Neural progenitor cell (in vitro differentiated cells): Measurements from ENCODE around the gene GNB5. TPM values are rescaled to one million over a fixed set of nuclear protein-coding genes. Genes with fewer than 3 reads are reported as not detected.

Experiments used
- DNase-seq: peaks from one replicate; pipeline ENCODE4 v3.0.0-alpha.2; 2016; ENCODE audit warnings: low spot score
- H2AFZ ChIP-seq: fragments of 200-600 bp; sonication (generic); replicated peaks from 2 replicates; pipeline ENCODE4 v1.6.1; 2016; ENCODE audit warnings: antibody characterized with exemption
- H3F3A ChIP-seq: fragments of 200-600 bp; sonication (generic); 2 replicates; pipeline ENCODE4 v1.6.1; 2016; ENCODE audit warnings: antibody characterized with exemption, low read depth
- H3K27ac ChIP-seq: fragments of 200-600 bp; sonication (generic); 2 replicates; pipeline ENCODE4 v1.5.1; 2016; ENCODE audit warnings: mild to moderate bottlenecking
- H3K27me3 ChIP-seq: fragments of 200-600 bp; sonication (generic); 2 replicates; pipeline ENCODE4 v1.6.1; 2016; ENCODE audit warnings: mild to moderate bottlenecking, moderate library complexity
- H3K36me3 ChIP-seq: fragments of 200-600 bp; sonication (generic); 2 replicates; pipeline ENCODE4 v1.5.1; 2016
- H3K4me1 ChIP-seq: fragments of 200-600 bp; sonication (generic); 2 replicates; pipeline ENCODE4 v1.6.1; 2016; ENCODE audit warnings: mixed run types
- H3K4me2 ChIP-seq: fragments of 200-600 bp; sonication (generic); 2 replicates; pipeline ENCODE4 v1.6.1; 2016
- H3K4me3 ChIP-seq: fragments of 200-600 bp; sonication (generic); 2 replicates; pipeline ENCODE4 v1.5.1; 2016
- H3K79me2 ChIP-seq: fragments of 200-600 bp; sonication (generic); 2 replicates; pipeline ENCODE4 v1.6.1; 2016; ENCODE audit warnings: low read depth
- H3K9ac ChIP-seq: fragments of 200-600 bp; sonication (generic); 2 replicates; pipeline ENCODE4 v1.6.1; 2016
- H3K9me3 ChIP-seq: fragments of 200-600 bp; sonication (generic); 2 replicates; pipeline ENCODE4 v1.5.1; 2016; ENCODE audit warnings: low read depth
- H4K20me1 ChIP-seq: fragments of 200-600 bp; sonication (generic); 2 replicates; pipeline ENCODE4 v1.6.1; 2016; ENCODE audit warnings: low read depth
- H3K27ac Mint-ChIP-seq: 3 replicates; pipeline ENCODE4 v1.8.0; 2021; ENCODE audit warnings: mixed read lengths
- H3K27me3 Mint-ChIP-seq: 2 replicates; pipeline ENCODE4 v1.8.0; 2022; ENCODE audit warnings: low read depth, mild to moderate bottlenecking, inconsistent platforms, moderate library complexity, mixed read lengths; ENCODE audit not compliant: insufficient read depth
- H3K36me3 Mint-ChIP-seq: 3 replicates; pipeline ENCODE4 v1.8.0; 2021; ENCODE audit warnings: mixed read lengths
- H3K4me1 Mint-ChIP-seq: 3 replicates; pipeline ENCODE4 v1.8.0; 2021; ENCODE audit warnings: mixed read lengths
- H3K4me3 Mint-ChIP-seq: 3 replicates; pipeline ENCODE4 v1.8.0; 2021; ENCODE audit warnings: mild to moderate bottlenecking, moderate library complexity, mixed read lengths
- H3K9me3 Mint-ChIP-seq: 3 replicates; pipeline ENCODE4 v1.8.0; 2020; ENCODE audit warnings: mixed read lengths
- EZH2 ChIP-seq: fragments of 200-600 bp; sonication (generic); IDR thresholded peaks from 2 replicates; pipeline ENCODE4 v1.6.1; 2017; ENCODE audit warnings: antibody characterized with exemption, mild to moderate bottlenecking, moderate library complexity
- EZH2phosphoT487 ChIP-seq: fragments of 200-600 bp; sonication (generic); IDR thresholded peaks from 2 replicates; pipeline ENCODE4 v1.6.1; 2017; ENCODE audit warnings: antibody characterized with exemption
- total RNA-seq: library from RNA; depleted of rRNA; stranded (reverse); fragments of >200 nt; gene quantifications from 2 replicates; pipeline ENCODE4 v1.2.3, GENCODE V29; 2015; ENCODE audit warnings: low replicate concordance
- TF ChIP-seq, protein P1 (sequence below): fragments of 200-600 bp; sonication (generic); IDR thresholded peaks from 2 replicates; pipeline ENCODE4 v1.5.1; 2017; ENCODE audit warnings: antibody characterized with exemption, mild to moderate bottlenecking

Gene GNB5
- total RNA-seq, 1 donor from 2014 or later = 36.0 TPM

DNA sequence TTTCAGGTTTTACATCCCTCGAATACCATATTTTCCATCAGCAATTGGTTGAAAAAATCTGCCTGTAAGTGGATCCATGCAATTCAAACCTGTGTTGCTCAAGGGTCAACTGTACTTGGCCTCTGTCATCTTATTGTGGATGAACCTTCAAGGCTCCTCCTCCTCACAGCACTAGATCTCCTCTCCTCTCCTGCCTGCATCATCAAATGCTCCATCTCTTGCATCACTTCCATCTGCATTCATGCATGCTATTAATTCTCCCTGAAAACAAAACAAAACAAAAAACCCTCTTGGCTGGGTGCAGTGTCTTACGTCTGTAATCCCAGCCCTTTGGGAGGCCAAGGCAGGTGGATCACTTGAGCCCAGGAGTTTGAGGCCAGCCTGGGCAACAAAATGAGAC, 88.7 kb downstream of the GNB5 start:
- Histone ChIP-seq H3K79me2 (no peaks in the 10 kb centered on the region), H3K4me3 (no peak overlapping the region), H3K27ac (no peak overlapping the region), H3K9me3 (no peaks in the 10 kb centered on the region), H2AFZ (no peak overlapping the region), H3K36me3 (no peaks in the 10 kb centered on the region), H4K20me1 (no peaks in the 10 kb centered on the region), H3F3A (no peaks in the 10 kb centered on the region), H3K4me1 (no peaks in the 10 kb centered on the region), H3K4me2 (no peak overlapping the region), H3K27me3 (no peaks in the 10 kb centered on the region), H3K9ac (no peak overlapping the region)
- peaks cover 2% of the 10 kb centered on the region for H3K9me3 Mint-ChIP-seq
- DNase-seq = no peak
- H3K4me3 Mint-ChIP-seq = no peak overlapping the region
- TF ChIP-seq EZH2 (no peak), EZH2phosphoT487 (no peak)
- TF ChIP-seq, protein P1, sequence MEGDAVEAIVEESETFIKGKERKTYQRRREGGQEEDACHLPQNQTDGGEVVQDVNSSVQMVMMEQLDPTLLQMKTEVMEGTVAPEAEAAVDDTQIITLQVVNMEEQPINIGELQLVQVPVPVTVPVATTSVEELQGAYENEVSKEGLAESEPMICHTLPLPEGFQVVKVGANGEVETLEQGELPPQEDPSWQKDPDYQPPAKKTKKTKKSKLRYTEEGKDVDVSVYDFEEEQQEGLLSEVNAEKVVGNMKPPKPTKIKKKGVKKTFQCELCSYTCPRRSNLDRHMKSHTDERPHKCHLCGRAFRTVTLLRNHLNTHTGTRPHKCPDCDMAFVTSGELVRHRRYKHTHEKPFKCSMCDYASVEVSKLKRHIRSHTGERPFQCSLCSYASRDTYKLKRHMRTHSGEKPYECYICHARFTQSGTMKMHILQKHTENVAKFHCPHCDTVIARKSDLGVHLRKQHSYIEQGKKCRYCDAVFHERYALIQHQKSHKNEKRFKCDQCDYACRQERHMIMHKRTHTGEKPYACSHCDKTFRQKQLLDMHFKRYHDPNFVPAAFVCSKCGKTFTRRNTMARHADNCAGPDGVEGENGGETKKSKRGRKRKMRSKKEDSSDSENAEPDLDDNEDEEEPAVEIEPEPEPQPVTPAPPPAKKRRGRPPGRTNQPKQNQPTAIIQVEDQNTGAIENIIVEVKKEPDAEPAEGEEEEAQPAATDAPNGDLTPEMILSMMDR = no peak
- no peak overlapping the region for H3K27ac Mint-ChIP-seq
- peaks cover 7% of the 10 kb centered on the region for H3K4me1 Mint-ChIP-seq
- no peaks in the 10 kb centered on the region for H3K27me3 Mint-ChIP-seq
- no peaks in the 10 kb centered on the region for H3K36me3 Mint-ChIP-seq

DNA sequence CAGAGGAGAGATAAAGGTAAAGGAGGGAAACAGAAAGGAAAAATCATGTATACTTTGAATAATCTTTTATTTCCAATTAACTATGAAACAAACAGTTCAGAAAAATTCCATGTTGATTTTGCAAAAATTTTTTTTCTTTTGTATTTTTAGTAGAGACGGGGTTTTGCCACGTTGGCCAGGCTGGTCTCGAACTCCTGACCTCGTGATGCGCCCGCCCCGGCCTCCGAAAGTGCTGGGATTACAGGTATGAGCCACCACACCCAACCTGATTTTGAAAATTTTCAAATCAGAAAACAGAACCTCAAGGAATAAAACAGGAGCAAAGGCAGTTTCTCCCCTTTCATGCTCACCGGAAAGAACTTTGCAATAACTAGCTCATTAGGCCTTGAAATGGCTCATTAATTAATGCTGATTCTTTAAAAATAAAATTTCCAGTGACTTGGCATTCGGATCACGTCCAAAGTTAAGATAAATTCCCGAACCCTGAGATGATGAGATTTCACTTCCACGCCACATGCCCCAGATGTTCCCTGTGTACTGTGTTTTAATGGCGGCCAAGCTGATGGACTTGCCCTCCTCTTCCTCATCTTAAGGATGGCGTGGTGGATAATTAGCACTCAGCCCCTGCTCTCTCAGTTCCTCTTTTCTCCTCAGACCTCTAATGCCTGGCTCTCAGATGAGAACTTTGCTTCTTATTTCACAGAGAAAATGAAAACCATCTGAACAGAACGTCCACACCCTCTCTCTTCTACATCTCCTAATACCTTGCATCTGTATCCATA, 89.5 kb downstream of the GNB5 start:
- H3K27ac Mint-ChIP-seq = peak overlapping the region; percentile 1
- H3K4me1 Mint-ChIP-seq = peaks cover 7% of the 10 kb centered on the region
- Histone ChIP-seq H3K9me3 (no peaks in the 10 kb centered on the region), H3F3A (no peaks in the 10 kb centered on the region), H3K36me3 (no peaks in the 10 kb centered on the region), H3K4me2 (no peak overlapping the region), H3K27me3 (no peaks in the 10 kb centered on the region), H3K27ac (no peak overlapping the region), H3K4me3 (no peak overlapping the region), H2AFZ (no peak overlapping the region), H3K4me1 (no peaks in the 10 kb centered on the region), H3K9ac (no peak overlapping the region), H3K79me2 (no peaks in the 10 kb centered on the region), H4K20me1 (no peaks in the 10 kb centered on the region)
- no peaks in the 10 kb centered on the region for H3K36me3 Mint-ChIP-seq
- TF ChIP-seq EZH2phosphoT487 = no peak
- no peak for TF ChIP-seq EZH2
- TF ChIP-seq, protein P1 = no peak
- no peak for DNase-seq
- H3K27me3 Mint-ChIP-seq = peaks cover 3% of the 10 kb centered on the region
- peaks cover 2% of the 10 kb centered on the region for H3K9me3 Mint-ChIP-seq
- no peak overlapping the region for H3K4me3 Mint-ChIP-seq

DNA sequence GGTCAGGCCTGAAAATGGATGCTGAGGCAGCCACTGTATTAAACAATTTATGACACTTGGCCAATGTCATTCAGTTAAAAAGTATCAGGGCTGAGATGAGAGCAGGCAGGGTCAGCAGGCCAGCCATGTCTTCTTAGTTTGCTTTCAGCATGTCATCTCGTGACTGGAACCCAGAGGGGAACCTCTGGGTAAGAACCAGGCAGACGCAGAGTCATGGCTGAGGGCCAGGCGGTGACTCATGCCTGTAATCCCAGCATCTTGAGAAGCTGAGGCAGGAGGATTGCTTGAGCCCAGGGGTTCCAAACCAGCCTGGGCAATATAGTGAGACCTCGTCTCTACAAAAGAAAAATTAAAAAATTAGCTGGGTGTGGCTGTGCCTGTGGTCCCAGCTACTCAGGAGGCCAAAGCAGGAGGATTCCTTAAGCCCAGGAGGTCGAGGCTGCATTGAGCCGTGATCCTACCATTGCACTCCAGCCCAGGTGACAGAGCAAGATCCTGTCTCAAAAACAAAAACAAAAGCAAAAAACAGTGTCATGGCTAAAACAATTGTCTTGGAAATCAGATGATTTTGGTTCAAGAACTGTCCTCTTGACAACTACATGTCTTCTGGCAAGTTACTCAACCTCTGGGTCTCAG, 90.3 kb downstream of the GNB5 start:
- Histone ChIP-seq H3F3A (no peaks in the 10 kb centered on the region), H3K4me2 (no peak overlapping the region), H2AFZ (no peak overlapping the region), H3K27ac (no peak overlapping the region), H4K20me1 (no peaks in the 10 kb centered on the region), H3K9ac (no peak overlapping the region), H3K9me3 (no peaks in the 10 kb centered on the region), H3K79me2 (no peaks in the 10 kb centered on the region), H3K27me3 (no peaks in the 10 kb centered on the region), H3K36me3 (no peaks in the 10 kb centered on the region), H3K4me3 (no peak overlapping the region), H3K4me1 (no peaks in the 10 kb centered on the region)
- no peak for DNase-seq
- Mint-ChIP-seq H3K4me3 (no peak overlapping the region), H3K27ac (no peak overlapping the region), H3K9me3 (peaks cover 2% of the 10 kb centered on the region), H3K36me3 (no peaks in the 10 kb centered on the region), H3K27me3 (peaks cover 3% of the 10 kb centered on the region), H3K4me1 (peaks cover 7% of the 10 kb centered on the region)
- TF ChIP-seq, protein P1 = no peak
- TF ChIP-seq EZH2 (no peak), EZH2phosphoT487 (no peak)
